ENCODE measurements around the gene CELF2.

- TF ChIP-seq CTCF (IDR thresholded peaks at IDR 0.05) (no peak), POLR2A (IDR thresholded peaks at IDR 0.05) (no peak)
Observed at GRCh38 chr10:11357439-11357838, 339.8 kb downstream of the CELF2 start.

Measured in thyroid gland (tissue), 4 donors.